Upper lobe of right lung (tissue), 1 donor: ENCODE results near the gene BASP1. TPM values are rescaled to one million over a fixed set of nuclear protein-coding genes. Genes with fewer than 3 reads are reported as not detected.

Experiments
- ATAC-seq: fragments of 200-7000 bp; cut with Tn5 transposase; one replicate; pipeline ENCODE4 v1.9.1; 2020; ENCODE audit warnings: mild to moderate bottlenecking, moderate library complexity
- DNase-seq: peaks from one replicate; pipeline ENCODE4 v3.0.0-alpha.2; 2020
- H3K27ac ChIP-seq: fragments of 200-600 bp; one replicate; pipeline ENCODE4 v1.8.0; 2022
- H3K27me3 ChIP-seq: fragments of 200-600 bp; one replicate; pipeline ENCODE4 v1.8.0; 2022; ENCODE audit warnings: mild to moderate bottlenecking
- H3K36me3 ChIP-seq: fragments of 200-600 bp; one replicate; pipeline ENCODE4 v1.8.0; 2022
- H3K4me1 ChIP-seq: fragments of 200-600 bp; one replicate; pipeline ENCODE4 v1.8.0; 2022
- H3K4me3 ChIP-seq: fragments of 200-600 bp; one replicate; pipeline ENCODE4 v1.8.0; 2022; ENCODE audit warnings: mild to moderate bottlenecking
- H3K9me3 ChIP-seq: fragments of 200-600 bp; one replicate; pipeline ENCODE4 v1.8.0; 2022
- intact Hi-C: fragments of 100-400 bp; cut with DNase I; formaldehyde crosslinking; loops from one replicate; pipeline ENCODE4 v1.11.0; 2022
- total RNA-seq: library from RNA; stranded (reverse); fragmentation: NEBNext Ultra II Directional; extraction: Animal tissue kit (Norgen Biotek cat#: 25700); gene quantifications from one replicate; pipeline ENCODE4 v1.2.1, GENCODE V29; 2021
- TF ChIP-seq, protein P1 (sequence below): fragments of 200-600 bp; IDR thresholded peaks from one replicate; pipeline ENCODE4 v1.8.0; 2022; ENCODE audit warnings: antibody characterized with exemption
- donor health status: DM: no; HTN: yes; CAD: no; lungs with severe emphysema.

BASP1 gene
- total RNA-seq, 1 donor from 2014 or later: 31.1 TPM

DNA sequence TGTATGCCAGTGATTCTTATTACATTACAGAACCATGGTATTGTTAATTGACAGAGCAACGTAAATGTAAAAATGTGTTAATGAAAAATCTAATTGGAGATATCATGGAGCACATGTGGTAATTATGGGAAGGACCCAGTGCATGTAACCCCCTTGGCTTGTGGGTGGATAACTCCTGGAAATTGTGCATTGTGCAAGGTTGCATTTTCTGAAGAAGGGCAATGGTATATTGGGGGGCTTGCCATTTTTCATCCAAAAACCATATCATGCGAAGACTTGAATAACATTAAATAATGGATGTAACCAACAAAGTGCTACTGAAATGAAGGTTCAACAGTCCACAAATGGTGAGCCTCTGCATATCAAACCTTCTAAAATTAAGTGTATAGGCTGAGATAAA is 47.6 kb downstream of the BASP1 start:
- Histone ChIP-seq H3K36me3 (no peaks in the 10 kb centered on the region), H3K4me3 (no peak overlapping the region), H3K27me3 (no peaks in the 10 kb centered on the region), H3K9me3 (no peaks in the 10 kb centered on the region), H3K4me1 (no peaks in the 10 kb centered on the region), H3K27ac (no peak overlapping the region)
- ATAC-seq: no peak
- intact Hi-C loops: no loop called here
- TF ChIP-seq, protein P1, sequence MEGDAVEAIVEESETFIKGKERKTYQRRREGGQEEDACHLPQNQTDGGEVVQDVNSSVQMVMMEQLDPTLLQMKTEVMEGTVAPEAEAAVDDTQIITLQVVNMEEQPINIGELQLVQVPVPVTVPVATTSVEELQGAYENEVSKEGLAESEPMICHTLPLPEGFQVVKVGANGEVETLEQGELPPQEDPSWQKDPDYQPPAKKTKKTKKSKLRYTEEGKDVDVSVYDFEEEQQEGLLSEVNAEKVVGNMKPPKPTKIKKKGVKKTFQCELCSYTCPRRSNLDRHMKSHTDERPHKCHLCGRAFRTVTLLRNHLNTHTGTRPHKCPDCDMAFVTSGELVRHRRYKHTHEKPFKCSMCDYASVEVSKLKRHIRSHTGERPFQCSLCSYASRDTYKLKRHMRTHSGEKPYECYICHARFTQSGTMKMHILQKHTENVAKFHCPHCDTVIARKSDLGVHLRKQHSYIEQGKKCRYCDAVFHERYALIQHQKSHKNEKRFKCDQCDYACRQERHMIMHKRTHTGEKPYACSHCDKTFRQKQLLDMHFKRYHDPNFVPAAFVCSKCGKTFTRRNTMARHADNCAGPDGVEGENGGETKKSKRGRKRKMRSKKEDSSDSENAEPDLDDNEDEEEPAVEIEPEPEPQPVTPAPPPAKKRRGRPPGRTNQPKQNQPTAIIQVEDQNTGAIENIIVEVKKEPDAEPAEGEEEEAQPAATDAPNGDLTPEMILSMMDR: no peak
- DNase-seq: no peak

DNA sequence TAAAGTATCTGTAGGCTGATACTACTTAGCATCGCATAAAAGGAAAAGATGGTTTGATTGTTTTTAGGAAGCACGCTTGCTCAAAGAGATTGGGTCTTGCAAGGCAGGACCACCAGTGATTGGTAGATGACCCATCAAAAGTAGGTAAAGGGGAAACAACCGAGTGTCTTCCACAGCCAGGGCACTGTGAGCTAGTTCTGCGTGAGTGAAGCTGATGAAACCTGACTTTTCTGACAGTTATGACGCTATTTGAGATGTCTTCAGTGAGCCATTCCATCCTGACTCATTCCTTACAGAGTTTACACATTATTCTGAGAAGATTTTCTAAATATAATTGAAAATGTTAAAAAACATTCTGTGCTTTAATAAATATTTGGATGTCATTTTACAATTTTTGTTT is 49.7 kb downstream of the BASP1 start:
- ATAC-seq (no peak), DNase-seq (no peak)
- Histone ChIP-seq H3K9me3 (no peaks in the 10 kb centered on the region), H3K36me3 (no peaks in the 10 kb centered on the region), H3K4me1 (no peaks in the 10 kb centered on the region), H3K27ac (no peak overlapping the region), H3K27me3 (no peaks in the 10 kb centered on the region), H3K4me3 (no peak overlapping the region)
- intact Hi-C loops: no loop called here
- TF ChIP-seq, protein P1: no peak

DNA sequence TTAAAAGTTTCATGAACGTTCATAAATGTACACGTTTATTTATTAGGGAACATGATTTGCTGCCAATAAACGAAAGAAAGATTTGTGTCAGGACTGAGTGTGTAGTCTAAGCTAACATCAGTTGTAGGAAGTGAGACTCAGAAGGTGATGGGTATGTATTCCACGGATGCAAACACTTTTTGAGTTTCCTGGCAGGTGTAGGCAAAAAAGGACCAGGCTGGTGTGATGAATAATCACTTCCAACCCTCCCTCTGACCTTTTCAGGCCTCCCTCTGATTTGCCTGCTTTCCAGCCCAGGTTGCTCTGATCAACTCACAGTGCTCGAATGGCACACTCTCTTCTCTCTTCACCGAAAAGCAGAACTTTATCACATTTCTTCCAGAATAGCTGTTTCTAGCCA is 51.8 kb downstream of the BASP1 start:
- no peak overlapping the region for H3K27ac ChIP-seq
- no peaks in the 10 kb centered on the region for H3K9me3 ChIP-seq
- no peak for ATAC-seq
- no peak overlapping the region for H3K4me3 ChIP-seq
- no peaks in the 10 kb centered on the region for H3K27me3 ChIP-seq
- intact Hi-C loops: no loop called here
- no peaks in the 10 kb centered on the region for H3K36me3 ChIP-seq
- TF ChIP-seq, protein P1: no peak
- H3K4me1 ChIP-seq: no peaks in the 10 kb centered on the region
- DNase-seq: no peak

DNA sequence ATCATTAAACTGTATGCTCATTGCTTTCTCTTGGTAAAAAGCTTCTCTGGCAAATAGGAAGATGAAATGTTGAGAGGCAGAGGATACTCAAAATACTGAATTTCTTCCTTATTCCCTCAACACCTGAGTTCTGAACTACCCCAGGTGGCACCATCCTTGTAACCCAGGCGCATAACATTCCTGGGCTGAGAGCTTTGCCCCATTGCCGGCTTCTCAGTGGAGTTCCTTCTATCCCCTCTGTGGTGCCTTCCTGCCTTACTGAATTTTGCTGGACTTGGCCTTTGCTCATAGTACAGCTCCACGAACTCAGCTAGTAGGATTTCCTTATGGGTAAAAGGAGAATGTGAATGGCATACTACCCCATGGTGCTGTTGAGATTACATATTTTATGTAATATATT is 54.7 kb downstream of the BASP1 start:
- H3K4me1 ChIP-seq: no peaks in the 10 kb centered on the region
- TF ChIP-seq, protein P1: no peak
- H3K27me3 ChIP-seq: no peaks in the 10 kb centered on the region
- no peak for ATAC-seq
- no peaks in the 10 kb centered on the region for H3K36me3 ChIP-seq
- no peak overlapping the region for H3K27ac ChIP-seq
- intact Hi-C loops: no loop called here
- no peak overlapping the region for H3K4me3 ChIP-seq
- no peak for DNase-seq
- no peaks in the 10 kb centered on the region for H3K9me3 ChIP-seq

DNA sequence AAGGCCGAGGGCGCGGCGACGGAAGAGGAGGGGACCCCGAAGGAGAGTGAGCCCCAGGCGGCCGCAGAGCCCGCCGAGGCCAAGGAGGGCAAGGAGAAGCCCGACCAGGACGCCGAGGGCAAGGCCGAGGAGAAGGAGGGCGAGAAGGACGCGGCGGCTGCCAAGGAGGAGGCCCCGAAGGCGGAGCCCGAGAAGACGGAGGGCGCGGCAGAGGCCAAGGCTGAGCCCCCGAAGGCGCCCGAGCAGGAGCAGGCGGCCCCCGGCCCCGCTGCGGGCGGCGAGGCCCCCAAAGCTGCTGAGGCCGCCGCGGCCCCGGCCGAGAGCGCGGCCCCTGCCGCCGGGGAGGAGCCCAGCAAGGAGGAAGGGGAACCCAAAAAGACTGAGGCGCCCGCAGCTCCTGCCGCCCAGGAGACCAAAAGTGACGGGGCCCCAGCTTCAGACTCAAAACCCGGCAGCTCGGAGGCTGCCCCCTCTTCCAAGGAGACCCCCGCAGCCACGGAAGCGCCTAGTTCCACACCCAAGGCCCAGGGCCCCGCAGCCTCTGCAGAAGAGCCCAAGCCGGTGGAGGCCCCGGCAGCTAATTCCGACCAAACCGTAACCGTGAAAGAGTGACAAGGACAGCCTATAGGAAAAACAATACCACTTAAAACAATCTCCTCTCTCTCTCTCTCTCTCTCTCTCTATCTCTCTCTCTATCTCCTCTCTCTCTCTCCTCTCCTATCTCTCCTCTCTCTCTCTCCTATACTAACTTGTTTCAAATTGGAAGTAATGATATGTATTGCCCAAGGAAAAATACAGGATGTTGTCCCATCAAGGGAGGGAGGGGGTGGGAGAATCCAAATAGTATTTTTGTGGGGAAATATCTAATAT is 58.1 kb downstream of the BASP1 start:
- Histone ChIP-seq H3K27me3 (no peaks in the 10 kb centered on the region), H3K36me3 (no peaks in the 10 kb centered on the region), H3K4me1 (no peaks in the 10 kb centered on the region), H3K4me3 (no peak overlapping the region), H3K27ac (no peak overlapping the region), H3K9me3 (no peaks in the 10 kb centered on the region)
- intact Hi-C loops: no loop called here
- DNase-seq (no peak), ATAC-seq (no peak)
- TF ChIP-seq, protein P1: no peak
